SK-N-SH (cell line): Measurements from ENCODE around the gene DDX4. TPM values are rescaled to one million over a fixed set of nuclear protein-coding genes. Genes with fewer than 3 reads are reported as not detected.

ENCODE experiments used
- CTCF ChIA-PET: fragments of 300-600, 350-600 bp; formaldehyde crosslinking; extraction: SDS; loops from one replicate; lab custom pipeline; 2021; lab: Yijun Ruan, JAX
- POLR2A ChIA-PET: fragments of 350-600 bp; sonication (Branson Sonifier 250); formaldehyde crosslinking; extraction: SDS; loops from one replicate; lab custom pipeline; 2020; ENCODE audit warnings: antibody characterized with exemption, inconsistent platforms; lab: Yijun Ruan, JAX
- DNase-seq: peaks from one replicate; pipeline ENCODE4 v3.0.0; 2012
- H2AFZ ChIP-seq: fragments of 200-600 bp; sonication (generic); 2 replicates; pipeline ENCODE4 v1.8.1; 2016; ENCODE audit warnings: antibody characterized with exemption, mild to moderate bottlenecking, low read depth
- H3F3A ChIP-seq: fragments of 200-600 bp; sonication (generic); replicated peaks from 2 replicates; pipeline ENCODE3; 2016; ENCODE audit warnings: antibody characterized with exemption, mild to moderate bottlenecking; ENCODE audit not compliant: insufficient read depth
- H3K27ac ChIP-seq, 2 experiments: fragments of 200-500 bp in 1 of 2; fragments of 200-600 bp in 1 of 2; sonication (Bioruptor generic) in 1 of 2; sonication (generic), shearing (Covaris generic) in 1 of 2; 2 replicates each; pipeline versions ENCODE4 v1.5.1 to v1.6.1; 2014 to 2016; ENCODE audit warnings: low read depth in 2 of 2, inconsistent platforms in 1 of 2, low read length in 1 of 2, mild to moderate bottlenecking in 1 of 2, mixed read lengths in 1 of 2
- H3K27me3 ChIP-seq: fragments of 200-600 bp; sonication (generic), shearing (Covaris generic); 2 replicates; pipeline ENCODE4 v1.6.1; 2016; ENCODE audit warnings: mixed run types; ENCODE audit not compliant: insufficient read depth
- H3K36me3 ChIP-seq, 2 experiments: fragments of 200-500 bp in 1 of 2; fragments of 200-600 bp in 1 of 2; sonication (Bioruptor generic) in 1 of 2; sonication (generic) in 1 of 2; replicated peaks in 1 of 2; 2 replicates each; pipeline versions ENCODE3 to v1.5.1; 2014 to 2016; ENCODE audit warnings: low read length in 1 of 2, mild to moderate bottlenecking in 1 of 2; ENCODE audit not compliant: insufficient read depth in 2 of 2, control insufficient read depth in 1 of 2
- H3K4me1 ChIP-seq, 2 experiments: fragments of 200-500 bp in 1 of 2; fragments of 200-600 bp in 1 of 2; sonication (Bioruptor generic) in 1 of 2; sonication (generic), shearing (Covaris generic) in 1 of 2; 2 replicates each; pipeline versions ENCODE4 v1.5.1 to v1.6.1; 2014 to 2016; ENCODE audit warnings: low read depth in 1 of 2, low read length in 1 of 2, mixed run types in 1 of 2; ENCODE audit not compliant: insufficient read depth in 2 of 2, control insufficient read depth in 1 of 2
- H3K4me2 ChIP-seq: fragments of 200-600 bp; sonication (generic), shearing (Covaris generic); 2 replicates; pipeline ENCODE4 v1.6.1; 2017; ENCODE audit warnings: mixed run types
- H3K4me3 ChIP-seq, 2 experiments: fragments of 200-500 bp in 1 of 2; fragments of 200-600 bp in 1 of 2; sonication (Bioruptor generic) in 1 of 2; sonication (generic), shearing (Covaris generic) in 1 of 2; 2 replicates each; pipeline versions ENCODE4 v1.5.1 to v1.8.1; 2014 to 2016; ENCODE audit warnings: low read depth in 2 of 2, inconsistent platforms in 1 of 2, low read length in 1 of 2, mild to moderate bottlenecking in 1 of 2, mixed read lengths in 1 of 2, moderate library complexity in 1 of 2
- H3K79me2 ChIP-seq: fragments of 200-600 bp; sonication (generic); 2 replicates; pipeline ENCODE4 v1.8.1; 2017; ENCODE audit warnings: mild to moderate bottlenecking; ENCODE audit not compliant: insufficient read depth
- H3K9ac ChIP-seq: fragments of 200-600 bp; sonication (generic); 2 replicates; pipeline ENCODE4 v1.6.1; 2017; ENCODE audit warnings: mixed run types
- H3K9me2 ChIP-seq: fragments of 200-600 bp; sonication (generic); 2 replicates; pipeline ENCODE4 v1.6.1; 2017; ENCODE audit warnings: mixed run types
- H3K9me3 ChIP-seq: fragments of 200-600 bp; sonication (generic); 2 replicates; pipeline ENCODE4 v1.6.1; 2017; ENCODE audit warnings: mixed run types, mild to moderate bottlenecking, moderate library complexity
- H4K20me1 ChIP-seq: fragments of 200-600 bp; sonication (generic); 2 replicates; pipeline ENCODE4 v1.6.1; 2017; ENCODE audit warnings: mild to moderate bottlenecking, mixed run types; ENCODE audit not compliant: insufficient read depth
- CHD2 ChIP-seq: fragments of 150-350 bp; IDR thresholded peaks from 2 replicates; pipeline ENCODE4 v1.6.1; 2018; ENCODE audit warnings: low read length; ENCODE audit not compliant: partially characterized antibody
- CTCF ChIP-seq: fragments of 200-600 bp; sonication (generic); IDR thresholded peaks from 2 replicates; pipeline ENCODE4 v1.6.1; 2017; ENCODE audit warnings: antibody characterized with exemption, mild to moderate bottlenecking, moderate library complexity
- ELF1 ChIP-seq: IDR thresholded peaks from 2 replicates; pipeline ENCODE4 v1.4.0; 2012
- EP300 ChIP-seq, 2 experiments: IDR thresholded peaks; 2 replicates each; pipeline versions ENCODE4 v1.4.0 to v1.6.1; 2012; ENCODE audit warnings: borderline replicate concordance in 1 of 2, low read depth in 1 of 2, low read length in 1 of 2
- EZH2phosphoT487 ChIP-seq: fragments of 200-600 bp; sonication (generic); IDR thresholded peaks from 2 replicates; pipeline ENCODE4 v1.6.1; 2017; ENCODE audit warnings: low read depth, mixed run types, mild to moderate bottlenecking, antibody characterized with exemption, moderate library complexity, borderline replicate concordance
- FOSL2 ChIP-seq: IDR thresholded peaks from 2 replicates; pipeline ENCODE4 v1.4.0; 2012; ENCODE audit warnings: low read depth, mild to moderate bottlenecking, moderate library complexity, borderline replicate concordance
- MEF2A ChIP-seq: IDR thresholded peaks from 2 replicates; pipeline ENCODE4 v1.4.0; 2012; ENCODE audit warnings: low read depth, borderline replicate concordance
- NRF1 ChIP-seq: IDR thresholded peaks from 2 replicates; pipeline ENCODE4 v1.6.1; 2012; ENCODE audit warnings: low read depth, mild to moderate bottlenecking, low read length
- RCOR1 ChIP-seq: fragments of 150-350 bp; IDR thresholded peaks from 2 replicates; pipeline ENCODE4 v1.6.1; 2017; ENCODE audit warnings: antibody characterized with exemption, low read length
- REST ChIP-seq: IDR thresholded peaks from 2 replicates; pipeline ENCODE4 v1.6.1; 2012; ENCODE audit warnings: mild to moderate bottlenecking, low read depth, low read length, moderate library complexity
- RXRA ChIP-seq: IDR thresholded peaks from 2 replicates; pipeline ENCODE4 v1.4.0; 2012; ENCODE audit warnings: low read depth, mild to moderate bottlenecking, borderline replicate concordance
- TCF12 ChIP-seq: IDR thresholded peaks from 2 replicates; pipeline ENCODE4 v1.4.0; 2012
- USF1 ChIP-seq: IDR thresholded peaks from 2 replicates; pipeline ENCODE4 v1.4.0; 2012; ENCODE audit warnings: low read depth, borderline replicate concordance
- YY1 ChIP-seq: IDR thresholded peaks from 2 replicates; pipeline ENCODE4 v1.4.0; 2012; ENCODE audit warnings: low read depth, mild to moderate bottlenecking
- WGBS: methylation state at CpG from one replicate; pipeline ENCODE4 v1.1.6; 2017; ENCODE audit warnings: low lambda C conversion rate; 5-methylcytosine and 5-hydroxymethylcytosine counted together
- polyA plus RNA-seq, 3 experiments: library from polyadenylated mRNA; depleted of rRNA; stranded (reverse); fragments of >200 nt; gene quantifications; 2 replicates each; pipeline ENCODE4 v1.2.3, GENCODE V29; 2012
- TF ChIP-seq, protein P1 (sequence below): IDR thresholded peaks from 2 replicates; pipeline ENCODE4; 2012
- TF ChIP-seq, protein P2 (sequence below): IDR thresholded peaks from 2 replicates; pipeline ENCODE4 v1.4.0; 2012; ENCODE audit warnings: low read depth

DDX4 gene
- polyA plus RNA-seq, 1 of the 3 experiments (the other 2 are of a cell fraction) = not detected

DNA sequence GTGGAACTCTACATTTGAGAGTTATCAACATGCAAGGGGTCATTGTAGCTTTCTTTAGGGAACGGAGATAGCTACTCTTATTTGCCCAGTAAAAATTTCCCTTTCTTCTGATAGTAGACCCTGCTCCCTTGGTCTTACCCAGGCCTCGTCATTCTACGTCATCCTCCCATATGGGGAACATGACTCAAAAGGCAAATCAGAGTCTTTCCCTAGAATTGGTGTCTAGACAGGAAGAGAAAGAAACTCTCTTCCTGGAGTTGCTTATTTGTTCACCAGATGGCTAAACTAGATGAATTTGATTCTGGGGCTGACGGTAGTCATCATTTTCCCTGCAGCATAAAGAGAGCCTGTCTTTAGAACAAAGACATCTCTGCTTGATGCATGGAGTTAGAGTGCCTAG lies 13.6 kb upstream of the DDX4 start:
- no peak for DNase-seq
- H3K9me2 ChIP-seq = no peaks in the 10 kb centered on the region
- ChIA-PET CTCF (no interaction called here), POLR2A (no interaction called here)
- no peak overlapping the region for H3K27ac ChIP-seq
- H3K36me3 ChIP-seq = no peaks in the 10 kb centered on the region
- no peak overlapping the region for H3K9ac ChIP-seq
- H3K79me2 ChIP-seq = no peaks in the 10 kb centered on the region
- no peak overlapping the region for H2AFZ ChIP-seq
- TF ChIP-seq RXRA = no peak
- no peak for TF ChIP-seq REST
- TF ChIP-seq EZH2phosphoT487 = no peak
- TF ChIP-seq MEF2A = no peak
- TF ChIP-seq ELF1 = no peak
- no peak for TF ChIP-seq TCF12
- TF ChIP-seq, protein P1, sequence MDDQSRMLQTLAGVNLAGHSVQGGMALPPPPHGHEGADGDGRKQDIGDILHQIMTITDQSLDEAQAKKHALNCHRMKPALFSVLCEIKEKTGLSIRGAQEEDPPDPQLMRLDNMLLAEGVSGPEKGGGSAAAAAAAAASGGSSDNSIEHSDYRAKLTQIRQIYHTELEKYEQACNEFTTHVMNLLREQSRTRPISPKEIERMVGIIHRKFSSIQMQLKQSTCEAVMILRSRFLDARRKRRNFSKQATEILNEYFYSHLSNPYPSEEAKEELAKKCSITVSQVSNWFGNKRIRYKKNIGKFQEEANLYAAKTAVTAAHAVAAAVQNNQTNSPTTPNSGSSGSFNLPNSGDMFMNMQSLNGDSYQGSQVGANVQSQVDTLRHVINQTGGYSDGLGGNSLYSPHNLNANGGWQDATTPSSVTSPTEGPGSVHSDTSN = no peak
- TF ChIP-seq CTCF = no peak
- no peak for TF ChIP-seq NRF1
- TF ChIP-seq FOSL2 = no peak
- no peak for TF ChIP-seq EP300 (IDR thresholded peaks at IDR 0.05; ENCODE audit: borderline replicate concordance in 1 of 2, low read depth in 1 of 2, low read length in 1 of 2)
- no peaks in the 10 kb centered on the region for H3K4me1 ChIP-seq
- H3F3A ChIP-seq = peaks cover 3% of the 10 kb centered on the region
- no peaks in the 10 kb centered on the region for H4K20me1 ChIP-seq
- no peaks in the 10 kb centered on the region for H3K27me3 ChIP-seq
- no peaks in the 10 kb centered on the region for H3K9me3 ChIP-seq
- 85% methylated on average over 4 of the region's 4 CpGs for WGBS
- no peak overlapping the region for H3K4me3 ChIP-seq
- no peak overlapping the region for H3K4me2 ChIP-seq

DNA sequence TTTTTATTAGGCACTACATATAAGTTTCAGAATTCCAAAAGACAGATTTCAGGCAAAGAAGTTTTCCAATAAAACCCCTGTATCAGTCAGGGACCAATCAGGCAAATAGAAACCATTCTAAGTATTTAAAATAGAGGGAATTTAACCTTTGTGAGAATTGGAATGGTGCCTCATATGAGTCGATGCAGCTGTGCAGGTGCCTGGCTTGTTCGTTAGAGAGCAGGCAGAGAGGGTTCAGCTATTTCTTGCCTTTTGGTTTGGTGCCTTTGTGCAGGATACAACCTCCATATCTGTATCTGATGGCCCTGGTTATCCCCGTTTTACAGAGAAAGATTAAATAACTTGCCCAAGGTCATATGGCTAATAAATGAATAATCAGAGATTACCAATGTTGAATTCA lies 6.0 kb upstream of the DDX4 start:
- Histone ChIP-seq H3K4me1 (no peaks in the 10 kb centered on the region), H3K9me2 (no peaks in the 10 kb centered on the region), H3K9me3 (no peaks in the 10 kb centered on the region), H4K20me1 (no peaks in the 10 kb centered on the region), H3K36me3 (no peaks in the 10 kb centered on the region), H3K4me2 (no peak overlapping the region), H3K27me3 (no peaks in the 10 kb centered on the region), H3K79me2 (no peaks in the 10 kb centered on the region), H3K9ac (no peak overlapping the region), H2AFZ (no peak overlapping the region), H3K4me3 (no peak overlapping the region), H3F3A (no peaks in the 10 kb centered on the region), H3K27ac (no peak overlapping the region)
- CTCF ChIA-PET = no interaction called here
- WGBS = 64% methylated on average over 3 of the region's 3 CpGs
- POLR2A ChIA-PET = no interaction called here
- DNase-seq = no peak
- no peak for TF ChIP-seq MEF2A
- TF ChIP-seq, protein P2, sequence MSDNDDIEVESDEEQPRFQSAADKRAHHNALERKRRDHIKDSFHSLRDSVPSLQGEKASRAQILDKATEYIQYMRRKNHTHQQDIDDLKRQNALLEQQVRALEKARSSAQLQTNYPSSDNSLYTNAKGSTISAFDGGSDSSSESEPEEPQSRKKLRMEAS = no peak
- no peak for TF ChIP-seq RXRA
- no peak for TF ChIP-seq USF1
- TF ChIP-seq CHD2 = no peak
- TF ChIP-seq FOSL2 = no peak
- TF ChIP-seq NRF1 = no peak
- TF ChIP-seq REST = no peak
- TF ChIP-seq EZH2phosphoT487 = no peak
- no peak for TF ChIP-seq TCF12
- TF ChIP-seq RCOR1 = no peak
- TF ChIP-seq YY1 = no peak
